GM12878 (cell line): Measurements from ENCODE around the gene ARSA. TPM values are rescaled to one million over a fixed set of nuclear protein-coding genes. Genes with fewer than 3 reads are reported as not detected.

Source experiments
- ATAC-seq: fragments of 200-7000 bp; cut with Tn5 transposase; 3 replicates; pipeline ENCODE4 v1.9.1; 2020; ENCODE audit warnings: mild to moderate bottlenecking, moderate library complexity
- BruUV-seq: library from RNA; stranded (reverse); fragments of 400-500 nt; replicated peaks from 2 replicates; lab custom pipeline; 2021; lab: Mats Ljungman, UMichigan
- CTCF ChIA-PET: fragments of 300-600 bp; sonication (Branson Sonifier 250); formaldehyde crosslinking; extraction: SDS; loops from one replicate; lab custom pipeline; 2021; ENCODE audit warnings: inconsistent platforms; lab: Yijun Ruan, JAX
- POLR2A ChIA-PET: fragments of 350-600 bp; formaldehyde crosslinking; extraction: SDS; loops from one replicate; lab custom pipeline; 2021; ENCODE audit warnings: inconsistent platforms; lab: Charles Lee
- RAD21 ChIA-PET: fragments of 300-600 bp; sonication (Branson Sonifier 250); formaldehyde crosslinking; loops from one replicate; lab custom pipeline; 2023; ENCODE audit warnings: antibody characterized with exemption; ENCODE audit not compliant: unreplicated experiment; lab: Charles Lee
- SMC1A ChIA-PET: fragments of 300-600 bp; sonication (Branson Sonifier 250); formaldehyde crosslinking; loops from one replicate; lab custom pipeline; 2023; ENCODE audit not compliant: unreplicated experiment, uncharacterized antibody; lab: Charles Lee
- DNase-seq: peaks from one replicate; pipeline ENCODE4 v3.0.0-alpha.2; 2011; ENCODE audit warnings: low read depth, low spot score
- FAIRE-seq: peaks from 3 replicates; lab custom pipeline; 2011; peaks lifted over from hg19 to GRCh38; lab: Jason Lieb, UNC
- H2AFZ ChIP-seq: 2 replicates; pipeline ENCODE4 v1.6.0; 2011; ENCODE audit warnings: low read depth, low read length, control low read depth; ENCODE audit not compliant: control insufficient read depth
- H3K27ac ChIP-seq: 2 replicates; pipeline ENCODE4 v1.5.1; 2011; ENCODE audit warnings: control low read depth; ENCODE audit not compliant: control insufficient read depth, insufficient read depth
- H3K27me3 ChIP-seq, 2 experiments: replicated peaks in 1 of 2; 2 replicates each; pipeline versions ENCODE4 v1.6.0 to v1.6.1; 2011; ENCODE audit warnings: low read length in 1 of 2; ENCODE audit not compliant: control insufficient read depth in 2 of 2, insufficient read depth in 2 of 2
- H3K36me3 ChIP-seq, 2 experiments: 2 replicates each; pipeline ENCODE4 v1.5.1; 2011; ENCODE audit warnings: low read length in 1 of 2; ENCODE audit not compliant: control insufficient read depth in 2 of 2, insufficient read depth in 2 of 2
- H3K4me1 ChIP-seq: 2 replicates; pipeline ENCODE4 v1.6.1; 2011; ENCODE audit warnings: mild to moderate bottlenecking, low read length, moderate library complexity, mixed read lengths; ENCODE audit not compliant: control insufficient read depth, insufficient read depth
- H3K4me2 ChIP-seq: 2 replicates; pipeline ENCODE4 v1.6.0; 2011; ENCODE audit warnings: control low read depth; ENCODE audit not compliant: control insufficient read depth, insufficient read depth
- H3K4me3 ChIP-seq: fragments of 200-600 bp; sonication (generic); 2 replicates; pipeline ENCODE4 v1.5.1; 2016
- H3K79me2 ChIP-seq: 2 replicates; pipeline ENCODE4 v1.6.0; 2011; ENCODE audit warnings: low read length; ENCODE audit not compliant: control insufficient read depth, insufficient read depth
- H3K9ac ChIP-seq: 2 replicates; pipeline ENCODE4 v1.8.0; 2011; ENCODE audit warnings: low read length, control low read depth, mixed read lengths; ENCODE audit not compliant: control insufficient read depth, insufficient read depth
- H3K9me3 ChIP-seq: replicated peaks from 3 replicates; pipeline ENCODE4 v1.5.1; 2011; ENCODE audit warnings: mild to moderate bottlenecking, low read length; ENCODE audit not compliant: control insufficient read depth, insufficient read depth
- H4K20me1 ChIP-seq: 2 replicates; pipeline ENCODE4 v1.6.0; 2011; ENCODE audit not compliant: control insufficient read depth, insufficient read depth
- BACH1 ChIP-seq: fragments of 450-650 bp; IDR thresholded peaks from 2 replicates; pipeline ENCODE4 v1.6.1; 2017; ENCODE audit warnings: mild to moderate bottlenecking, borderline replicate concordance
- BRCA1 ChIP-seq: IDR thresholded peaks from 2 replicates; pipeline ENCODE4 v1.6.1; 2011; ENCODE audit warnings: low read depth, low read length, improper control_type of control experiment
- FOS ChIP-seq: IDR thresholded peaks from 3 replicates; pipeline ENCODE4 v1.6.1; 2011; ENCODE audit warnings: borderline replicate concordance; ENCODE audit not compliant: insufficient read length; ENCODE audit errors: extremely low read depth
- FOXK2 ChIP-seq: fragments of 450-650 bp; IDR thresholded peaks from 2 replicates; pipeline ENCODE4 v1.6.1; 2017; ENCODE audit warnings: mild to moderate bottlenecking, moderate library complexity
- NRF1 ChIP-seq: conservative IDR thresholded peaks from 2 replicates; pipeline ENCODE4 v1.6.1; 2011; ENCODE audit warnings: mild to moderate bottlenecking, low read depth, low read length, improper control_type of control experiment
- RAD51 ChIP-seq: fragments of 450-650 bp; IDR thresholded peaks from 2 replicates; pipeline ENCODE4 v1.6.1; 2016; ENCODE audit warnings: moderate library complexity, mild to moderate bottlenecking, inconsistent platforms
- RELA ChIP-seq: fragments of 450-650 bp; IDR thresholded peaks from 2 replicates; pipeline ENCODE4 v1.8.0; 2014; ENCODE audit warnings: borderline replicate concordance; ENCODE audit not compliant: partially characterized antibody
- SMARCA5 ChIP-seq: fragments of 450-650 bp; IDR thresholded peaks from 2 replicates; pipeline ENCODE4 v1.6.1; 2017; ENCODE audit warnings: mild to moderate bottlenecking
- SREBF1 ChIP-seq: IDR thresholded peaks from 2 replicates; pipeline ENCODE4 v1.6.1; 2012; ENCODE audit warnings: mild to moderate bottlenecking, low read length
- STAT3 ChIP-seq: IDR thresholded peaks from 2 replicates; pipeline ENCODE4 v1.6.1; 2011; ENCODE audit warnings: low read depth, low read length, improper control_type of control experiment
- TBL1XR1 ChIP-seq: IDR thresholded peaks from 2 replicates; pipeline ENCODE4 v1.6.1; 2012; ENCODE audit warnings: low read depth, low read length, improper control_type of control experiment
- ZNF24 ChIP-seq: fragments of 450-650 bp; IDR thresholded peaks from 2 replicates; pipeline ENCODE4 v1.6.1; 2017; ENCODE audit warnings: antibody characterized with exemption, mild to moderate bottlenecking
- WGBS: methylation state at CpG from one replicate; pipeline ENCODE4 v1.1.6; 2016; ENCODE audit warnings: low lambda C conversion rate; ENCODE audit not compliant: insufficient replicate concordance, insufficient coverage; ENCODE audit errors: missing lambda C conversion rate; 5-methylcytosine and 5-hydroxymethylcytosine counted together
- in situ Hi-C: fragments of 300-500 bp; cut with MboI; formaldehyde crosslinking; loops from 9 replicates; pipeline ENCODE4 v1.14.3; 2018; ENCODE audit warnings: mixed read lengths
- intact Hi-C: fragments of 100-400 bp; cut with micrococcal nuclease; formaldehyde crosslinking; loops from one replicate; pipeline ENCODE4 v1.14.2; 2022; ENCODE audit not compliant: unreplicated experiment
- polyA plus RNA-seq, 11 experiments: library from polyadenylated mRNA; depleted of rRNA in 4 of 11; unstranded in 6 of 11; stranded (reverse) in 5 of 11; fragments of >200 nt; fragmentation: Nextera tagmentation in 4 of 11; fragmentation: Illumina TruSeq in 1 of 11; extraction: Ambion mirVana in 4 of 11; extraction: Trizol in 1 of 11; gene quantifications; 1 replicate in 1 of 11; 2 replicates in 10 of 11; pipeline versions ENCODE4 v1.2.1 to v1.2.3, GENCODE V29; 2011 to 2016; ENCODE audit warnings: inconsistent platforms in 2 of 11, missing spikeins in 2 of 11, low read depth in 1 of 11
- total RNA-seq, 4 experiments: library from RNA; depleted of rRNA in 3 of 4; stranded (reverse); fragments of >200 nt in 3 of 4; fragmentation: Illumina TruSeq in 1 of 4; extraction: Trizol in 1 of 4; gene quantifications; 2 replicates each; pipeline versions ENCODE4 v1.2.1 to v1.2.3, GENCODE V29; 2013 to 2021
- TF ChIP-seq, protein P1 (sequence below): IDR thresholded peaks from 2 replicates; pipeline ENCODE4 v1.6.1; 2011; ENCODE audit warnings: mild to moderate bottlenecking, low read depth, low read length, moderate library complexity; ENCODE audit not compliant: insufficient replicate concordance
- TF ChIP-seq, protein P2 (sequence below): fragments of 450-650 bp; IDR thresholded peaks from 2 replicates; pipeline ENCODE4 v1.6.1; 2018; ENCODE audit warnings: mild to moderate bottlenecking, low read depth, moderate library complexity; ENCODE audit not compliant: partially characterized antibody

The ARSA gene
- total and polyA plus RNA-seq, 10 of the 15 experiments (the other 5 are each of a cell fraction or from before 2014, with no cell fraction given) = 0.39 to 26.3 (median 9.8) TPM

DNA sequence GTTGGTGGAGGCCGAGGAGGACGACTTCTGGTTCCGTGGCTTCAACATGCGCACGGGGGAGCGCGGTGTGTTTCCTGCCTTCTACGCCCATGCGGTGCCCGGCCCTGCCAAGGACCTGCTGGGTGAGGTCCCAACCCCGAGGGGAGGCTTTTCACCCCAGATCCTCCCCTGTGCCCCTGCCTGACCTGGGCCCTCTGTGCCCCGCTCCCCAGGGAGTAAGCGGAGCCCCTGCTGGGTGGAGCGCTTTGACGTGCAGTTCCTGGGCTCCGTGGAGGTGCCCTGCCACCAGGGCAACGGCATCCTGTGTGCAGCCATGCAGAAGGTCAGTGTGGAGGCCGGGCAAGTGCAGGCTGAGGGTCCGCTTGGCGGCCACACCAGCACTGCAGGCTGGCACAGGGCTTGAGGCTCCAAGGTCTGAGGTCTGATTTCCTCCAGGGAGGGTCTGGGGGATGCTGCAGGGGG is 22.3 kb downstream of the ARSA start (continued):
- TF ChIP-seq, protein P1, sequence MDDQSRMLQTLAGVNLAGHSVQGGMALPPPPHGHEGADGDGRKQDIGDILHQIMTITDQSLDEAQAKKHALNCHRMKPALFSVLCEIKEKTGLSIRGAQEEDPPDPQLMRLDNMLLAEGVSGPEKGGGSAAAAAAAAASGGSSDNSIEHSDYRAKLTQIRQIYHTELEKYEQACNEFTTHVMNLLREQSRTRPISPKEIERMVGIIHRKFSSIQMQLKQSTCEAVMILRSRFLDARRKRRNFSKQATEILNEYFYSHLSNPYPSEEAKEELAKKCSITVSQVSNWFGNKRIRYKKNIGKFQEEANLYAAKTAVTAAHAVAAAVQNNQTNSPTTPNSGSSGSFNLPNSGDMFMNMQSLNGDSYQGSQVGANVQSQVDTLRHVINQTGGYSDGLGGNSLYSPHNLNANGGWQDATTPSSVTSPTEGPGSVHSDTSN = no peak
- no peak for TF ChIP-seq FOXK2
- TF ChIP-seq RELA = no peak
- no peak for TF ChIP-seq BRCA1
- no peak for TF ChIP-seq ZNF24
- no peak for TF ChIP-seq TBL1XR1
- TF ChIP-seq RAD51 = no peak
- TF ChIP-seq NRF1 = no peak
- TF ChIP-seq STAT3 = no peak

DNA sequence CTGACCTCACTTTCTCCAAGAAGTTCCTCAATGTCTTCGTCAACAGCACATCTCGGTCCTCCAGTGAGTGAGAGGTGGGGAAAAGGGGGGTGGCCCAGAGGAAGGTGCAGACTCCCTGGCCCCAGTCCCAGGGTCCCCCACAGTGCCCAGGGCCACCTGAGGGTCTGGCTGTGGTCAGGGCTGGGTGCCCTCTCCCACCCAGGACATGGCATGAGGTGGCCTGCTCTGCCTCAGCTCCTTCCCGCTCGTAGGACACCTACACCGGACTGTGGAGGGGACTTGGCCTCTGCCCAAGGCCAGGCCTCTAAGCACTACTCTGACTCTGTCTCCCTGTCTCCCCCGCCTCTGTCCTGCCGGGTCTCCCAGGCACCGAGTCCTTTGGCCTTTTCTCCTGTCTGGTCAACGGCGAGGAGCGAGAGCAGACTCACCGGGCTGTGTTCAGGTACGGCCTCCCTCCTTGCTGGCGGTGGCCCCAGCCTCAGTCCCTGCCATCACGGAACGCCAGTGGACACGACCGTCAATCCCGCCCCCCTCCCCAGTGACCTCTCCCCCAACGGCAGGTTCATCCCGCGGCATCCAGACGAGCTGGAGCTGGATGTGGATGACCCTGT is 22.8 kb downstream of the ARSA start:
- TF ChIP-seq, protein P2, sequence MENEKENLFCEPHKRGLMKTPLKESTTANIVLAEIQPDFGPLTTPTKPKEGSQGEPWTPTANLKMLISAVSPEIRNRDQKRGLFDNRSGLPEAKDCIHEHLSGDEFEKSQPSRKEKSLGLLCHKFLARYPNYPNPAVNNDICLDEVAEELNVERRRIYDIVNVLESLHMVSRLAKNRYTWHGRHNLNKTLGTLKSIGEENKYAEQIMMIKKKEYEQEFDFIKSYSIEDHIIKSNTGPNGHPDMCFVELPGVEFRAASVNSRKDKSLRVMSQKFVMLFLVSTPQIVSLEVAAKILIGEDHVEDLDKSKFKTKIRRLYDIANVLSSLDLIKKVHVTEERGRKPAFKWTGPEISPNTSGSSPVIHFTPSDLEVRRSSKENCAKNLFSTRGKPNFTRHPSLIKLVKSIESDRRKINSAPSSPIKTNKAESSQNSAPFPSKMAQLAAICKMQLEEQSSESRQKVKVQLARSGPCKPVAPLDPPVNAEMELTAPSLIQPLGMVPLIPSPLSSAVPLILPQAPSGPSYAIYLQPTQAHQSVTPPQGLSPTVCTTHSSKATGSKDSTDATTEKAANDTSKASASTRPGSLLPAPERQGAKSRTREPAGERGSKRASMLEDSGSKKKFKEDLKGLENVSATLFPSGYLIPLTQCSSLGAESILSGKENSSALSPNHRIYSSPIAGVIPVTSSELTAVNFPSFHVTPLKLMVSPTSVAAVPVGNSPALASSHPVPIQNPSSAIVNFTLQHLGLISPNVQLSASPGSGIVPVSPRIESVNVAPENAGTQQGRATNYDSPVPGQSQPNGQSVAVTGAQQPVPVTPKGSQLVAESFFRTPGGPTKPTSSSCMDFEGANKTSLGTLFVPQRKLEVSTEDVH = no peak
- TF ChIP-seq SREBF1 (no peak), BACH1 (no peak), FOS (no peak), SMARCA5 (no peak)
- TF ChIP-seq, all 136 proteins: peak for 0
- DNase-seq = no peak
- no peak overlapping the region for H3K9ac ChIP-seq
- FAIRE-seq = no peak
- H3K36me3 ChIP-seq = no peaks in the 10 kb centered on the region
- H3K4me2 ChIP-seq = no peak overlapping the region
- BruUV-seq = no TSS peak
- CTCF ChIA-PET = no interaction called here
- H3K79me2 ChIP-seq = no peaks in the 10 kb centered on the region
- in situ Hi-C loops (no loop called here), intact Hi-C loops (no loop called here)
- H3K4me3 ChIP-seq = no peak overlapping the region
- no peak overlapping the region for H3K27ac ChIP-seq
- POLR2A ChIA-PET = no interaction called here
- SMC1A ChIA-PET = no interaction called here
- no peak for ATAC-seq
- peaks cover 2 to 6% of the 10 kb centered on the region in 2 experiments; a peak in 3 of 4 replicates for H3K27me3 ChIP-seq
- H3K9me3 ChIP-seq = no peaks in the 10 kb centered on the region
- WGBS = 56% methylated on average over 23 of the region's 23 CpGs
- H4K20me1 ChIP-seq = no peaks in the 10 kb centered on the region
- no peaks in the 10 kb centered on the region for H3K4me1 ChIP-seq
- H2AFZ ChIP-seq = no peak overlapping the region
- RAD21 ChIA-PET = no interaction called here
